Mammary epithelial cell (primary cell): ENCODE measurements around the gene M6PR.

Experiments used
- EZH2 ChIP-seq: IDR thresholded peaks from 2 replicates; pipeline ENCODE4 v1.6.1; 2012; ENCODE audit warnings: low read length, inconsistent platforms, borderline replicate concordance
- TF ChIP-seq, protein P1 (sequence below), 2 donors: IDR thresholded peaks in 1 of 2; conservative IDR thresholded peaks in 1 of 2; 2 replicates each; pipeline ENCODE4 v1.5.1; 2011 to 2012; ENCODE audit warnings: inconsistent platforms in 2 of 2, low read length in 2 of 2, mild to moderate bottlenecking in 2 of 2, control low read depth in 1 of 2, low read depth in 1 of 2; ENCODE audit not compliant: insufficient read depth in 1 of 2; ENCODE audit errors: extremely low read depth in 1 of 2

DNA sequence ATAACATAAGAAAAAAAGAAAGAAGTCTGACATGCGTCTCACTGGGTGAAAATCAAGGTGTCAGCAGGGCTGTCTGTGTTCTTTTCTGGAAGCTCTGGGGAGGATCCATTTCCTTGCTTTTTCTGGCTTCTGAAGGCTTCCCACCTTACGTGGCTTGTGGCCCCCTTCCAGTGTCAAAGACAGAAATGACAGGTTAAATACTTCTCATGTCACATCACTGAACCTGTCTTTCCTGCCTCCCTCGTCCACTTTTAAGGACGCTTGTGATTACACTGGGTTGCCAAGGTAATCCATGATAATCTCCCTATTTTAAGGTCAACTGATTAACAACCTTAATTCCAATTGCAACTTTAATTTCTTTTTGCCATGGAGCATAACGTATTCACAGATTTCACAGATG, 39.7 kb downstream of the M6PR start:
- TF ChIP-seq, protein P1, sequence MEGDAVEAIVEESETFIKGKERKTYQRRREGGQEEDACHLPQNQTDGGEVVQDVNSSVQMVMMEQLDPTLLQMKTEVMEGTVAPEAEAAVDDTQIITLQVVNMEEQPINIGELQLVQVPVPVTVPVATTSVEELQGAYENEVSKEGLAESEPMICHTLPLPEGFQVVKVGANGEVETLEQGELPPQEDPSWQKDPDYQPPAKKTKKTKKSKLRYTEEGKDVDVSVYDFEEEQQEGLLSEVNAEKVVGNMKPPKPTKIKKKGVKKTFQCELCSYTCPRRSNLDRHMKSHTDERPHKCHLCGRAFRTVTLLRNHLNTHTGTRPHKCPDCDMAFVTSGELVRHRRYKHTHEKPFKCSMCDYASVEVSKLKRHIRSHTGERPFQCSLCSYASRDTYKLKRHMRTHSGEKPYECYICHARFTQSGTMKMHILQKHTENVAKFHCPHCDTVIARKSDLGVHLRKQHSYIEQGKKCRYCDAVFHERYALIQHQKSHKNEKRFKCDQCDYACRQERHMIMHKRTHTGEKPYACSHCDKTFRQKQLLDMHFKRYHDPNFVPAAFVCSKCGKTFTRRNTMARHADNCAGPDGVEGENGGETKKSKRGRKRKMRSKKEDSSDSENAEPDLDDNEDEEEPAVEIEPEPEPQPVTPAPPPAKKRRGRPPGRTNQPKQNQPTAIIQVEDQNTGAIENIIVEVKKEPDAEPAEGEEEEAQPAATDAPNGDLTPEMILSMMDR (conservative IDR thresholded peaks at IDR 0.05 in 1 of 2, IDR thresholded peaks at IDR 0.05 in 1 of 2; ENCODE audit: extremely low read depth in 1 of 2, insufficient read depth in 1 of 2, low read depth in 1 of 2, low read length in 2 of 2), result no peak
- TF ChIP-seq EZH2, result no peak
